ENCODE measurements around the gene METTL27.
"Not testable (repeated sequence)": the region's sequence is repeated elsewhere in the genome, so short reads cannot be mapped to it uniquely, and the experiment has no call there.

Gene METTL27

DNA sequence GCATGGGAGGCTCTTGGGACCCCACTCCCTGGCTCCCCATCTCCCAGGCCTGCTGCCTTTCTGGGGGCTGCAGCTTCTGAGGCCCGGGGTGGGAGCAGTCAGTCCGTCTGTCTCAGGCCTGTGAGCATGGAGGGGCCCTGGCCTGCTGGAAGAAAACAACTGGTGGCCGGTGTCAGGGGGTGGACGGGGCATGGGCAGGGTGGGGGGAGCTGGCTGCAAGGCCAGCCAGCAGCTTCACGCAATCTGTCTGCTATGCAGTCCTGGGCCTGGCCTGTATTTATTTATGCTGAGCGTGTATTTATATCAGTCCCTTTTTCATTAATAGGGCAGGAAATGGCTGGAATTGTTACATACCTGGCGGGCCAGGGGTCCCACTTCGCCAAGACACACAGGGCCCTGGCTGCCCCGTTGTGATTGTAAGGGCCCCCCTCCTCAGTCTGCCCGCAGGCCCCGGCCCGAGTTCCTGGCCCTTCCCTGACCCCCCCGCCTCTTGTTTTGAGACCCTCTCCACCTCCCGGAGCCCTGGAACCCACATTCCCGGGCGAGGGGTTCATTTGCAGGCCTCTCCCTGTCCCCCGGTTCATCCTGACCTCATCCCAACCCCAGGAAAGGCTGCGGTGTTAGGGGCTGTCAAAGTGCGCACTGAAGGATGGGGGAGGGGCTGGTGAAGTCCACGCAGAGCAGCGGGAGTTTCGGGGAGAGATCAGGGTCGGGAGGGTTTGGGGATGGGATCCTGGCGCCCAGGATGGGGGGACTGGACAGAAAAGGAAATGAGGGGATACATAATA, 26.9 kb upstream of the METTL27 start:
- no peak for DNase-seq (ENCODE audit: low read depth in 2 of 2, low spot score in 1 of 2)

- DNase-seq (ENCODE audit: low read depth in 2 of 2, low spot score in 1 of 2): no peak
These were observed 24.1 kb upstream of the METTL27 start for GRCh38 chr7:73866446-73866767.

- no peak for DNase-seq (ENCODE audit: low read depth in 2 of 2, low spot score in 1 of 2)
These were observed 23.6 kb upstream of the METTL27 start for GRCh38 chr7:73865738-73866445.

GRCh38 chr7:73864981-73865711, 22.8 kb upstream of the METTL27 start:
- DNase-seq (ENCODE audit: low read depth in 2 of 2, low spot score in 1 of 2): no peak

DNA sequence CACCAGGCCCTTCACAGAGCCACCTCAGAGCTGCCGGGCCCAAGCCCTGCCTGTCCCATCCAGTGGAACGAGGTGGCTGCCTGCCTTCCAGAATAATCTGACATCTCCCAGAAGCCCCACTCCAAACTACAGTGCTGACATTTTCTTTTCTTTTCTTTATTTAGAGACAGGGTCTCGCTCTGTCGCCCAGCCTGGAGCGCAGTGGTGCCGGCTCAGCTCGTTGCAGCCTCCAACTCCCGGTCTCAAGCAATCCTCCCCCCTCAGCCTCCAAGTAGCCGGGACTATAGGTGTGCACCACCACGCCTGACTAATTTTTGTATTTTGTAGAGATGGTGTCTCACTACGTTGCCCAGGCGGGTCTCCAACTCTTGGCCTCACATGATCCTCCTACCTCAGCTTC, 19.0 kb upstream of the METTL27 start:
- no peak for DNase-seq (ENCODE audit: low read depth in 2 of 2, low spot score in 1 of 2)

GRCh38 chr7:73860859-73861258, 18.5 kb upstream of the METTL27 start, which contains the start of gene TMEM270:
Gene TMEM270, plus strand, starts transcription at chr7:73861159. Its CDS starts 36 bp downstream, at chr7:73861195.
- DNase-seq (ENCODE audit: low read depth in 2 of 2, low spot score in 1 of 2): no peak

DNA sequence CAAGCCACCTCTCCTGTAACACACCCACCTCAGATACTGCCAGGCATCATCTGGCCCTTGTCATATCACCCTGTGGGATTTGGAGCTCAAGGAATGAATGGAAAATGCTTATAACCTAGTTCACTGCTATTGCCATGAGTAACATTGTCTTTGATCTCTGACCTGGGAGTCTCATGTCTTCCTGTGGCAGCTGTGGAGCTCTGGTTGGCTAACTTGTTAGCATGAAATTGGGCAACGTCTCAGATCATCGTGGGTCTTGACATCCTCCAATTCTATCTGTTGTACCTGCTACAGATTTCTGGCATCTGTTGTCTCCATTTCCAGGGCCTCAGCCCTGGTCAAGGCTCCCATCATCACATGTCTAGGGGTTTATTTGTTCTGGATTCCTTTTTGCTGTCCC, 16.5 kb upstream of the METTL27 start:
- no peak for DNase-seq (ENCODE audit: low read depth in 2 of 2, low spot score in 1 of 2)

- DNase-seq (ENCODE audit: low read depth in 2 of 2, low spot score in 1 of 2): no peak
These were observed 14.6 kb upstream of the METTL27 start for GRCh38 chr7:73856941-73857340.

DNA sequence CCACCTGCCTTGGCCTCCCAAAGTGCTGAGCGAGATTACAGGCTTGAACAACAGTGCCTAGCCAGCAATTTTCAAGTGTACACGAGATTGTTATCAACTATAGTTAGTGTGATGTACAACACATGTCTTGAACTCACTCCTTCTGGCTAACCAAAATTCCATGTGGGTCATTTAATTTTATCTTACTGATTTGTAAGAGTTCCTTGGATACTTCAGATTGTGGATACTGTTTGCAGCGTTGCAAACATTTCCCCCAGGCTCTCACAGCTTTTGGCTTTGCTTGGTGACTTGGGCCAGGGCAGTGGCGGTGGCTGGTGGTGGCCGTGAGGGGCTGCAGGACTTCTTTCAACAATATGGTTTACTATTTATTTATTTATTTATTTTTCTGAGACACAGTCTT, 10.2 kb upstream of the METTL27 start:
- no peak for DNase-seq (ENCODE audit: low read depth in 2 of 2, low spot score in 1 of 2)

- DNase-seq (ENCODE audit: low read depth in 2 of 2, low spot score in 1 of 2): no peak
These were observed 9.4 kb upstream of the METTL27 start for GRCh38 chr7:73851410-73852338.

GRCh38 chr7:73850781-73851207, 8.5 kb upstream of the METTL27 start:
- no peak for DNase-seq (ENCODE audit: low read depth in 2 of 2, low spot score in 1 of 2)

- no peak for DNase-seq (ENCODE audit: low read depth in 2 of 2, low spot score in 1 of 2)
These were observed 5.8 kb upstream of the METTL27 start for GRCh38 chr7:73847941-73848723.

DNA sequence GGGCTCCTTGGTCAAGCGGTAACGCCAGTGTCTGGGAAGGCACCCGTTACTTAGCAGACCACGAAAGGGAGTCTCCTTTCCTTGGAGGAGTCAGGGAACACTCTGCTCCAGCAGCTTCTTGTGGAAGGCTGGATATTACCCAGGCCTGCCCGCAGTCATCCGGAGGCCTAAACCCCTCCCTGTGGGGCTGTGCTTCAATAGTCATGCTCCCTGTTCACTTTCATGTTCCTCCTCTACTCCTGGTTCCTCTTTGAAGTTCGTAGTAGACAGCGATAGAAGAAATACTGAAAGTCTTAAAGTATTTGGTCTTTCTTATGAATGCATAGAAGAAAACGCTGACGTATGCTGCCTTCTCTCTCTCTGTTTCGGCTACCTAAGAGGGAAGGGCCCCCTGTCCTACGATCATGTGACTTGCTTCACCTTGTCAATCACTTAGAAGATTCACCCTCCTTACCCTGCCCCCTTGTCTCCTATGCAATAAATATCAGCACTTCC, 3.4 kb upstream of the METTL27 start:
- DNase-seq (ENCODE audit: low read depth in 2 of 2, low spot score in 1 of 2): not testable (repeated sequence)

GRCh38 chr7:73844848-73845460, 2.6 kb upstream of the METTL27 start:
- DNase-seq (ENCODE audit: low read depth in 2 of 2, low spot score in 1 of 2): no peak

DNA sequence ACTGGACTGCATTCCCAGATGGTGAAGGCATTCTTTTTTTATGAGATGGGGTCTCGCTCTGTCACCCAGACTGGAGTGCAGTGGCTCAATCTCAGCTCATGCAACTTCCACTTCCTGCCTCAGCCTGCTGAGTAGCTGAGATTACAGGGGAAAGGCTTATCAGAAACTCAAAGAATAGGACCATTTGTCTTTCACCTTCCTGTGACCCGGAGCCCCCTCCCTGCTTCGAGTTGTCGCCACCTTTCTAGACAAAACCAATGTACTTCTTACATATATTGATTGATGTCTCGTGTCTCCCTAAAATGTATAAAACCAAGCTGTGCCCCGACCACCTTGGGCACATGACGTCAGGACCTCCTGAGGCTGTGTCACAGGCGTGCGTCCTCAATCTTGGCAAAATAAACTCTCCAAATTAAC, 1.8 kb upstream of the METTL27 start:
- no peak for DNase-seq (ENCODE audit: low read depth in 2 of 2, low spot score in 1 of 2)

GRCh38 chr7:73841689-73842066, 638 bp downstream of the METTL27 start:
- DNase-seq (ENCODE audit: low read depth in 2 of 2, low spot score in 1 of 2): no peak

DNA sequence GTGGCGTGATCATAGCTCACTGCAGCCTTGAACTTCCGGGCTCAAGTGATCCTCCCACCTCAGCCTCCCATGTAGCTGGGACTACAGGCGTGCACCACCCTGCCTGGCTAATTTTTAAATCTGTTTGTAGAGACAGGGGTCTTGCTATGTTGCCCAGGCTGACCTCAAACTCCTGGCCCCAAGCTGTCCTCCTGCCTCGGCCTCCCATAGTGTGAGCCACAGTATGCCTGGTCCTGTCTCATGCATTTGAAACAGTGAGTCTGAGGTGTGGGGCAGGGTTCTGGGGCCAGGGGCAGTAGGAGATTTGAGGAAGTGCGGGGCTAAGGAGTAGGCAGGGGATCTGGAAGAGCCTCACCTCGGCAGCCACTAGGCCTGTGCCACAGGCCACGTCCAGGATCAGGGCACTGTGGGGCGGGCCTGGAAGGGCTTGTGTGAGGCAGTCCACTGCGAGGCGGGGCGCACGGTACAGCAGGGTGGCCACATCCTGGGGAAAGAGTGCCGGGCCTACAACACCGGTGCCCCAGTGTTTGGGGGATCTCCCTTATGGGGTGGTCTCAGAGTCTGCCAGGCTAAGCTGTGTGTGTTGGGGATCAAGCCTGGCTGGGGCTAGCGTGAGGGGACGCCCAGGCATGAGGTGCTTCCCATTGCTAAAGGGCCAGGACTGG, 1.5 kb downstream of the METTL27 start:
- DNase-seq (ENCODE audit: low read depth in 2 of 2, low spot score in 1 of 2): no peak

DNA sequence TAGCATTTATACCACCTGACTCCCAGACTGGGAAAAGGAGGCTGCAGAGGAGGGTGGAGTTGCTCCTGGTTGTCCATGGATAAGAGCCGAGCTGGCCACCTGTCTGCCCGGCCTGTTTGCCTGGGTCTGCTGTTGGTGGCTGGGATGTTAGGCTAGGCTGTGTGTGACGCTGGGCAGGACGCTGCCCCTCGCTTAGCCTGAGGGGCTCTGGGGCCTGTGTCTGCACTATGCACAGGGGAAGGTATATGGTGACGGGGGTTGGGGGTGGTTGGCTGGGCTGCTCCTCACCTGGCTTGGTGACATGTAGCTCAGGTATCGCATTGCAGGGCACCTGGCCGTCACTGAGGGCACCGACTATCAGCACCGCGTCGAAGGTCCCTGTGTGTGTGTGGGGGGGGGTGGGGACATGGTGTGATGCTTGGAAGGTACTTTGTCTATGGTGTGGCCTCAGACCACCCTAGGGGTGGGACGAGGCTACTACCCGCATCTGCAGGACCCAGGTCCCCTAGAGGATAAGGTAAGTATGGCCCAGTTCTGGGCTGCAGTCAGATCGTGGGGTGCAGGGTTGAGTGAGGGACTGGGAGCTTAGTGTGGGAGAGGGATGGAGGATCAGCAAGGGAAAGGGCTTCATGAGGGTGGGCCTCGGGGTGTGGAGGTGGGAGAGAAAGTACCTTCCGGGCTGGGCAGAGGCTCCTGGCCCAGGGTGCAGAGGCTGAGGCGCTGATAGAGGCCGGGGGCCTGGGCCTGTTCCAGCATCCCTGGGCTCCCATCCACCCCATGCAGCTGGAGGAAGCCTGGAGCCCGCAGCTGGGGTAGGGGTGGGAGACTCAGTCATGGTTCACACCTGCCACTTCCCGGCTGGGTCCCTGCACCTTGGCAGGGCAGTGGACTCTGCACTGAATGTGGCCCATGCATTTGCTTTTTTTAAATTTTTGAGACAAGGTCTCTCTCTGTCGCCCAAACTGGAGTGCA, 2.3 kb downstream of the METTL27 start:
- DNase-seq (ENCODE audit: low read depth in 2 of 2, low spot score in 1 of 2): no peak
